GM23248 (cell line): Measurements from ENCODE around the gene TMEM164.

Experiments used
- EZH2 ChIP-seq: fragments of 200-600 bp; sonication (generic); IDR thresholded peaks from 2 replicates; pipeline ENCODE4 v1.6.1; 2018; ENCODE audit warnings: antibody characterized with exemption, mild to moderate bottlenecking; ENCODE audit not compliant: insufficient read depth, poor library complexity, severe bottlenecking
- EZH2phosphoT487 ChIP-seq: fragments of 200-600 bp; sonication (generic); IDR thresholded peaks from 2 replicates; pipeline ENCODE4 v1.6.1; 2018; ENCODE audit warnings: antibody characterized with exemption, moderate library complexity, mild to moderate bottlenecking, low read depth; ENCODE audit not compliant: insufficient read depth

DNA sequence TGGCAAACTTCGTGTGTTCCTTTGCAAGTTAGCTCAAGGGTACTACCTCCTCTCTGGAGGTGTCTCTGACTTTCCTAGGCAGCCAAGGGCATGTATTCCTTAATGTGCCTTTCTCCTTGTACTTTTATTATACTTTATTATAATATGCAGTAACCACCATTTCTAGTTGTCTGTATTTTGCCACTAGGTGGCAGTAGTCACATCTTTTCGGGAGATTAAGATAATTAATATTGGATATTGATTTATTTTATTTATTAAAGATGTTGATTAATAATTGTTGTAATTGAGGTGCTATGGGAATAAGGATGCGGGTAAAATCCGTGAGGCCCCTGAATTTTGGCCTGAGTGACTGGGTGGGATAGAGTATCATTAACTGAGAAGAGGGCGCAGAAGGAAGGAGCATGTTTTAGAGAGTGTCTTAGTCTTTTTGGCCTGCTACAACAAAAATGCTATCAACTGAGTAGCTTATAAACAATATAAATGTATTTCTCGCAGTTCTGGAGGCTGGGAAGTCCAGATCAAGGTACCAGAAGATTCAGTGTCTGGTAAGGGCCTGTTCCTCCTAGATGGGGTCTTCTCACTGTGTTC is 153.3 kb downstream of the TMEM164 start:
- TF ChIP-seq EZH2: no peak
- no peak for TF ChIP-seq EZH2phosphoT487
